Left renal pelvis (tissue), 4 donors: ENCODE results near the gene TOP1. TPM values are rescaled to one million over a fixed set of nuclear protein-coding genes. Genes with fewer than 3 reads are reported as not detected.
A peak's percentile ranks its signal among the peaks of the same experiment; 100 is the strongest.
"Not testable (repeated sequence)": the region's sequence is repeated elsewhere in the genome, so short reads cannot be mapped to it uniquely, and the experiment has no call there.

Experiments
- DNase-seq, 4 donors: peaks; one replicate each; pipeline ENCODE4 v3.0.0-alpha.2; 2013; ENCODE audit warnings: low read depth in 4 of 4, low spot score in 3 of 4
- polyA plus RNA-seq, 4 donors: library from polyadenylated mRNA; unstranded; fragments of 120-200 nt; gene quantifications; one replicate each; pipeline ENCODE4 v1.2.1, GENCODE V29; 2013; ENCODE audit not compliant: insufficient read length in 4 of 4

The TOP1 gene
- polyA plus RNA-seq, 4 donors, result 78.2 to 129 (median 117) TPM

DNA sequence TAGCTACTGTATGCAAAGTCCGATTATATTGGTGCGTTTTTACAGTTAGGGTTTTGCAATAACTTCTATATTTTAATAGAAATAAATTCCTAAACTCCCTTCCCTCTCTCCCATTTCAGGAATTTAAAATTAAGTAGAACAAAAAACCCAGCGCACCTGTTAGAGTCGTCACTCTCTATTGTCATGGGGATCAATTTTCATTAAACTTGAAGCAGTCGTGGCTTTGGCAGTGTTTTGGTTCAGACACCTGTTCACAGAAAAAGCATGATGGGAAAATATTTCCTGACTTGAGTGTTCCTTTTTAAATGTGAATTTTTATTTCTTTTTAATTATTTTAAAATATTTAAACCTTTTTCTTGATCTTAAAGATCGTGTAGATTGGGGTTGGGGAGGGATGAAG, 95.0 kb downstream of the TOP1 start:
- DNase-seq, result no peak

- no peak for DNase-seq
Observed at GRCh38 chr20:41124451-41125094, 96.0 kb downstream of the TOP1 start.

- no peak for DNase-seq
Observed at GRCh38 chr20:41125530-41126457, 97.2 kb downstream of the TOP1 start.

DNA sequence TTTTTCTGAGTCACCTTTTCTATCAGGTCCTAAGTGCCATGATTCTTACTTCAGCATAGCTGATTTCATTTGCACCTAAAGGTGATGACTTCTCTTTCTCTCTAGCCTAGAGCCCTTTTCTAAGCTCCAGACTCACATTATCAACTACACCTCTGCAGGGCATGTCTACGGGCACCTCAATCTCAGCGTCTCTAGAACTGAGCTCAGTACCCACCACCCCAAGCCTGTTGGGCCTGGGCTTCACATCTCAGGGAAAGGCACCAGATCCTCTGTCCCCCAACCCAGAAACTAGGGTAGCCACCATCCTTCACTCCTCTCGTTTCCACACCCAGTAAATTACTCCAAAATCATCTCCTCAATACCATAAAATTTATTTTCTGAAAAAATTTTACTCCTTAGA, 98.1 kb downstream of the TOP1 start:
- DNase-seq, result no peak

- not testable (repeated sequence) for DNase-seq
Observed at GRCh38 chr20:41128317-41128716, 99.7 kb downstream of the TOP1 start.

DNA sequence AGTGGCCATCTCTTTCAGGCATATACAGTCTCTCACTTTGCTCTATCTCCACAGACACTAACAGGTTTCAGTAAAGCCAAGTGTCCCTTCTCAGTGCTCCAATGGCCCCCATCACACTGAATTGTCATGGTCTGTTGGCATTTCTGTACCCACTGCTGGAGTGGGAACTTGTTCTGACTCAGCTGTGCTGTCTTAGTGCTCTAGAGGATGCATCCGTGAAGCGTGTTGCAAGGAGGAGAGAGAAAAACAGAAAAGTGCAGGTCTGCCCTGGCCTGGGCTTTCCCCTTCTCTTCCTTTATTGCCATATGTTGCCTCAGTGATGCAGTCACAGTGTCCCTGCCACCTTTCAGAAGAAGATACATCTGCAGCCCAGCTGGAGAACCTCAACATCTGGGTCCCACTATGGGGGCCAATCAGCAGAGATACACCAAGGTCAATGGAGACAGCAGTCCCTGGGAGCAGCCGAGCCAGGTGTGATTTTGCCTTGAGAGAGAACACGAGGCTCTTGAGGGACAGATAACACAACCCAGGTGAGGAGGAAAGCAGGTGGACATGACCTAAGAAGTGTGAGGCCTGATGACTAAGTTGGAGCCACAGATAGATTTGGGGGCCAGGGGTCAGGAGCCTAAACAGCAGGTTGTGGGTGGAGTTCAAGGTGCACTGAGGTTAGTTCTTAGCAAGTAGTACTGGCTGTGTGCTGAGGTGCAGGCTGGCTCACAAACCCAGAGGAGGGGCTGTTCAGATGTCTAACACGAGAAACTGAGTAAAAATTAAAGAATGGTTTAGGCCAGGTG, 103.2 kb downstream of the TOP1 start:
- DNase-seq, result no peak

GRCh38 chr20:41132388-41132775, 103.8 kb downstream of the TOP1 start:
- DNase-seq, result not testable (repeated sequence)

DNA sequence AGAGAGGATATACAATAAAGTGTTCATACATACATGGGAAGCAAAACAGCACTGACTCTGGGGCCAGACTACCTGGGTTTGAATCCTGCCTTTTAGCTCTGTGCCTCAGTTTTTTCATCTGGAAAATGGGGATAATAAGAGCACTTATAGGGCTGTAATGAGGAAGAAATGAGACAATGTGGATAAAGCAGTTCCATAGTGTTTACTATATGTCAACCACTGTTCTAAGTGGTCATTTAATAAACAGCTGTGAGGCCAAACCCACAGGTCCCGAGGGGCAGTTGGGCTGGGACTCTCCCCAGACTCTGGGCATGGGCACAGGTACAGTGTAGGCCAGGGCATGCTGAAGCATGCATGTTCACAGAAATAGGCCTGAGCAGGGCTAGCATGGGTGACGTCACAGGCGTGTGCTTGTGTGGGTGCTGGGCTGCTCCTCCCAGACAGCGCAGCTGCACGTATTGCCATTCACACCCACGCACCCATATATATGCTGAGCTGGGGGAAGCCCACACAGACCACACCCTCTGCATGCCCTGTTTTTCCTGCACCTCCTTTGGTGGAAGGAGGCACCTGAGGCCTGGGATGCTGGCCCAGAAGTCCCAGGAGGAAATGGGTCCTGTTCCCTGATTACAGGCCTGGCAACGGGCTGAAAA, 105.2 kb downstream of the TOP1 start:
- no peak for DNase-seq

- no peak for DNase-seq
Observed at GRCh38 chr20:41134362-41135186, 106.0 kb downstream of the TOP1 start.

- no peak for DNase-seq
Observed at GRCh38 chr20:41135187-41135887, 106.7 kb downstream of the TOP1 start.

GRCh38 chr20:41135888-41136679, 107.5 kb downstream of the TOP1 start:
- no peak for DNase-seq

DNA sequence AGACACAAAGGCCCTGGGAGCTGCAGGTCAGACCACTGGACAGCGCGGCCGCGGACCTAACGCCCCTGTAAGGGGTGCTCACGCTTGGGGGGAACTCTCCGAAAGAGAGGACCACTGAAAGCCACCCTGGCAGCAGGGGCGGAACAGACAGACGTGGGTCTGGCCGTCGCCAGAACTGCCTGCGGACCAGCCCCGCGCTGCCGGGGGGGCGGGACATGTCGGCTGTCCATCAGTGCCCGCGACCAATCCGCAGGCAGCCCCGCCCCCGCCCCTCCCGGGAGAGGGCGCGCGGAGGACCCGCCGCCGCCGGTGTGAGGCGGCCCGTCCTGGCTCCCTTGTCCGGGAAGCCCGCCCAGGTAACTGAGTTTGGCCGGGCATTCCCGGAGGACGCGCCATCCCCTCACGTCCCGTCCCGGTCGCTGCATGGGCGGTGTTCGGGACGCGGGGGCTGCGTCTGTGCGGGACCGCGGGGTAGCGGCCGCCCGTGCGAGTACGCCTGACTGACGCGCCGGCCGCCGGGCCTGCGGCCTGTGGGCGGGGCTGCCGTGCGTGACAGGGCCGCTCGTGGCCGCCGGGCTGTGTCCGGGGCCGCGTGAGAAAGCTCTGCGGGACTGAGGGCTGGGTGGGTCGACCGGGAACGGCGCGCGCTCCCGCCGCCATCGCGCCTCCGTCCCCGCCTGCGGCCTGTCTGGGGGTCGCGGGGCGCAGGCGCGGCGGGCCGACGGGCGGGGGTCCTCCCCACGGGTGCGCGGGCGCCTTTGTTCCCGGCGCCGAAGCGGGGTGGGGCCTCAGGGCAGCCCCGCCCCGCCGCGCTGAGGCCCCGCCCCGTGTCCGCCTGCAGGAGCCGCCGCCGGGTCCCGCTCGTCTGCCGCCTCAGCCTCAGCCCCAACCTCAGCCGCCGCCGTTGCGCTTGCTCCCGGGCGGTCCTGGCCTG, 108.3 kb downstream of the TOP1 start, which contains the start of gene PLCG1:
TSS of gene PLCG1 (plus strand) at position 864 of the 934 bp plus-strand sequence. CDS start 99 bp downstream, outside the sequence.
- peak; percentile 67 to 78 (median 74) for DNase-seq

- peak; percentile 56 to 75 (median 69) for DNase-seq
Observed at GRCh38 chr20:41137614-41138474, 109.2 kb downstream of the TOP1 start.

- no peak for DNase-seq
Observed at GRCh38 chr20:41138475-41139226, 110.0 kb downstream of the TOP1 start.
